DND-41 (cell line): ENCODE measurements around the gene ACOXL.

ENCODE experiments used
- ATAC-seq: fragments of 200-7000 bp; cut with Tn5 transposase; 3 replicates; pipeline ENCODE4 v1.9.1; 2021; ENCODE audit warnings: low read depth; ENCODE audit not compliant: insufficient read depth
- DNase-seq: peaks from one replicate; pipeline ENCODE4 v3.0.0-alpha.2; 2020
- H2AFZ ChIP-seq: 2 replicates; pipeline ENCODE4 v1.6.0; 2012; ENCODE audit warnings: low read depth, low read length
- H3K27ac ChIP-seq: 2 replicates; pipeline ENCODE4 v1.5.1; 2012; ENCODE audit warnings: low read length, inconsistent platforms
- H3K27me3 ChIP-seq: fragments of 200-600 bp; sonication (generic); 2 replicates; pipeline ENCODE4 v1.6.0; 2012; ENCODE audit warnings: low read length, mild to moderate bottlenecking, inconsistent platforms; ENCODE audit not compliant: insufficient read depth, poor library complexity
- H3K36me3 ChIP-seq: 2 replicates; pipeline ENCODE4 v1.5.1; 2012; ENCODE audit warnings: low read length, inconsistent platforms; ENCODE audit not compliant: insufficient read depth
- H3K4me1 ChIP-seq: 2 replicates; pipeline ENCODE4 v1.5.1; 2012; ENCODE audit warnings: mild to moderate bottlenecking, low read length; ENCODE audit not compliant: insufficient read depth
- H3K4me2 ChIP-seq: 2 replicates; pipeline ENCODE4 v1.6.0; 2012; ENCODE audit warnings: mild to moderate bottlenecking, moderate library complexity, low read length, inconsistent platforms; ENCODE audit not compliant: insufficient read depth
- H3K4me3 ChIP-seq, 2 experiments: fragments of 200-600 bp in 1 of 2; shearing (Covaris generic) in 1 of 2; 2 replicates each; pipeline ENCODE4 v1.5.1; 2012 to 2016; ENCODE audit warnings: inconsistent platforms in 2 of 2, low read length in 2 of 2, mild to moderate bottlenecking in 2 of 2, low read depth in 1 of 2, moderate library complexity in 1 of 2
- H3K79me2 ChIP-seq: 2 replicates; pipeline ENCODE4 v1.6.0; 2012; ENCODE audit warnings: low read length, inconsistent platforms; ENCODE audit not compliant: insufficient read depth
- H3K9ac ChIP-seq: 2 replicates; pipeline ENCODE4 v1.6.0; 2012; ENCODE audit warnings: low read depth, mild to moderate bottlenecking, inconsistent platforms, low read length, moderate library complexity
- H3K9me3 ChIP-seq: 2 replicates; pipeline ENCODE4 v1.5.1; 2012; ENCODE audit warnings: low read length, moderate library complexity, mild to moderate bottlenecking, inconsistent platforms; ENCODE audit not compliant: insufficient read depth, severe bottlenecking
- H4K20me1 ChIP-seq: 2 replicates; pipeline ENCODE4 v1.6.0; 2012; ENCODE audit warnings: low read length; ENCODE audit not compliant: insufficient read depth
- CTCF ChIP-seq: IDR thresholded peaks from 2 replicates; pipeline ENCODE4 v1.5.1; 2012; ENCODE audit warnings: borderline replicate concordance, low read length, moderate library complexity, mild to moderate bottlenecking; ENCODE audit not compliant: poor library complexity, severe bottlenecking; ENCODE audit errors: extremely low read depth
- EZH2 ChIP-seq: IDR thresholded peaks from 3 replicates; pipeline ENCODE4 v1.6.1; 2012; ENCODE audit warnings: borderline replicate concordance, low read depth, mild to moderate bottlenecking, moderate library complexity, low read length, inconsistent platforms; ENCODE audit not compliant: severe bottlenecking

ACOXL gene

GRCh38 chr2:110979471-110980338 is 247.3 kb downstream of the ACOXL start:
- Histone ChIP-seq H3K36me3 (no peaks in the 10 kb centered on the region), H3K79me2 (no peaks in the 10 kb centered on the region), H3K27ac (no peak overlapping the region; the same call in 1 of the 2 replicates), H3K4me2 (no peak overlapping the region), H3K4me1 (peaks cover 10% of the 10 kb centered on the region), H4K20me1 (no peaks in the 10 kb centered on the region), H3K9me3 (no peaks in the 10 kb centered on the region), H3K9ac (no peak overlapping the region), H2AFZ (no peak overlapping the region), H3K27me3 (no peaks in the 10 kb centered on the region), H3K4me3 (no peak overlapping the region)
- ATAC-seq (no peak), DNase-seq (no peak)
- no peak for TF ChIP-seq CTCF
- TF ChIP-seq EZH2: no peak

- Histone ChIP-seq H3K9ac (no peak overlapping the region), H4K20me1 (no peaks in the 10 kb centered on the region), H3K4me2 (no peak overlapping the region), H3K4me1 (peaks cover 10% of the 10 kb centered on the region), H3K9me3 (no peaks in the 10 kb centered on the region), H3K27ac (no peak overlapping the region; the same call in 1 of the 2 replicates), H2AFZ (no peak overlapping the region; the same call in 1 of the 2 replicates), H3K36me3 (no peaks in the 10 kb centered on the region), H3K4me3 (no peak overlapping the region), H3K79me2 (no peaks in the 10 kb centered on the region), H3K27me3 (no peaks in the 10 kb centered on the region)
- DNase-seq: peak; percentile 31
- no peak for TF ChIP-seq EZH2
- TF ChIP-seq CTCF: no peak
- peak; percentile 68 for ATAC-seq
These were observed 248.1 kb downstream of the ACOXL start for GRCh38 chr2:110980339-110981062.

GRCh38 chr2:110983133-110983532 is 250.8 kb downstream of the ACOXL start:
- no peak for TF ChIP-seq CTCF
- no peak for TF ChIP-seq EZH2
- no peaks in the 10 kb centered on the region for H4K20me1 ChIP-seq
- H2AFZ ChIP-seq: no peak overlapping the region
- no peak overlapping the region for H3K4me2 ChIP-seq
- H3K4me3 ChIP-seq: no peak overlapping the region
- ATAC-seq: no peak
- H3K27me3 ChIP-seq: no peaks in the 10 kb centered on the region
- H3K27ac ChIP-seq: no peak overlapping the region
- no peaks in the 10 kb centered on the region for H3K79me2 ChIP-seq
- no peaks in the 10 kb centered on the region for H3K36me3 ChIP-seq
- DNase-seq: no peak
- peaks cover 10% of the 10 kb centered on the region for H3K4me1 ChIP-seq
- no peaks in the 10 kb centered on the region for H3K9me3 ChIP-seq
- H3K9ac ChIP-seq: no peak overlapping the region
